HG02759 (cell line): ENCODE measurements around the gene ZFPL1.
A peak's percentile ranks its signal among the peaks of the same experiment; 100 is the strongest.
"Not testable (repeated sequence)": the region's sequence is repeated elsewhere in the genome, so short reads cannot be mapped to it uniquely, and the experiment has no call there.

ENCODE experiments used
- ATAC-seq: cut with Tn5 transposase; IDR thresholded peaks from one replicate; pipeline ENCODE4 v1.9.1; 2021; ENCODE audit warnings: mild to moderate bottlenecking, moderate library complexity; ENCODE audit not compliant: unreplicated experiment

The ZFPL1 gene

DNA sequence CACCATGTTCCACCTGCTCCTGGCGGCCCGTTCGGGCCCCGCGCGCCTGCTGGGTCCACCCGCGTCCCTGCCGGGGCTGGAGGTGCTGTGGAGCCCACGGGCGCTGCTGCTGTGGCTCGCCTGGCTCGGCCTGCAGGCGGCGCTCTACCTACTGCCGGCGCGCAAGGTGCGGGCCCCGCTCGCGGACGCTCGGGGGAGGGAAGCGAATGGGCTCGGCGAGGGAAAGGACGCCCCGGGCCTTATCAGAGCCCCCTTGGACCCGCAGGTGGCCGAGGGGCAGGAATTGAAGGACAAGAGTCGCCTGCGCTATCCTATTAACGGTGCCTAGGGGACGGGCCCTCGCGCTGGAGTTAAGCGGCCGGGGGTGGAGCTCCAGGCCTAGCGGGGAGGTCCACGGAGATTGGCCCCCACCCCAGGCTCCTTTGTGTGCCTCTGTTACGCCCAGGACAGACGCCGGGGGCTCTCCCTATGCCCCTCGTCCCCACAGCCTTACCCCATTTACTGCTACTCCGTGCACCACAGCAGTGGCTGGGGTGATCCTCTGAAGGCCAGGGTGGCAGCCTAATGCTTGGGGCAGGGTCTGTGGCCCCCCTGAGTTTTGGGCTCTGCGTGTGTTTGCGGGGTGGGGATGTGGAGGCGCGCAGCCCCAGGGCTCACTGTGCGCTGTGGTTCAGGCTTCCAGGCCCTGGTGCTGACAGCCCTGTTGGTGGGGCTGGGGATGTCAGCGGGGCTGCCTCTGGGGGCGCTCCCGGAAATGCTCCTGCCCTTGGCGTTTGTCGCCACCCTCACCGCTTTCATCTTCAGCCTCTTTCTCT, 28.7 kb downstream of the ZFPL1 start:
- ATAC-seq: peak; percentile 39

DNA sequence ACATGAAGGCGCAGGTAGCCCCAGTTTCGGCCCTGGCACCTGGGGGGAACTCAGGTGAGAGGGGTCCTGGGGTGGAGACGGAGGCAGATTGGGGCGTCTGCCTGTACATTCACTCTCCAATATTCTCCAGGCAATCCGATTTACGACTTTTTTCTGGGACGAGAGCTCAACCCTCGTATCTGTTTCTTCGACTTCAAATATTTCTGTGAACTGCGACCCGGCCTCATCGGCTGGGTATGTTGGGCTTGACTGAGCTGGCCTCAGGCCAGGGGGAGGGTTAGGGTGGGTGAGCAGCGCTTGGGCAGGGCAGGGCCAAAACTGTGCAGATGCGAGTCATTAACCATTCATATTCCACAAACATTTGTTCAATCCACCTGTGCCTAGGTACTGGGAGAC, 29.3 kb downstream of the ZFPL1 start:
- ATAC-seq: no peak

DNA sequence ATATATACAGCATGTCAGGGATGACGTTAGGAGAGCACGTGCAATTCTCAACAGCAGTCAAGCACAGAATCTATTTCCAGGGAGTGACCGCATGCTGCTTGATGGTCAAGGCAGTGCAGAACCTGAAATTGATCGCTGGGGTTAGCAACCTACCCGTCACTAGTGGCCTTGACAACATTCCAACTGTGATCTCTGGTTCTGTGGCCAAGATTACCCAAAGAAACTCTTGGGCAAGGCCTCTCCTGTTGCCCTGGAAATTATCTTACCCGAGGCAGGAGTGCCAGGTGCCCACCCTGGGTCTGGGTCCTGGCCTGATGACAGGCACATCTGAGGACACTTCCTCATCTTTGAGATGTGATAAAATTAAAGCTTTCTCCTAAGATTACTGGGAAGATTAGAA, 29.8 kb downstream of the ZFPL1 start:
- ATAC-seq: no peak

DNA sequence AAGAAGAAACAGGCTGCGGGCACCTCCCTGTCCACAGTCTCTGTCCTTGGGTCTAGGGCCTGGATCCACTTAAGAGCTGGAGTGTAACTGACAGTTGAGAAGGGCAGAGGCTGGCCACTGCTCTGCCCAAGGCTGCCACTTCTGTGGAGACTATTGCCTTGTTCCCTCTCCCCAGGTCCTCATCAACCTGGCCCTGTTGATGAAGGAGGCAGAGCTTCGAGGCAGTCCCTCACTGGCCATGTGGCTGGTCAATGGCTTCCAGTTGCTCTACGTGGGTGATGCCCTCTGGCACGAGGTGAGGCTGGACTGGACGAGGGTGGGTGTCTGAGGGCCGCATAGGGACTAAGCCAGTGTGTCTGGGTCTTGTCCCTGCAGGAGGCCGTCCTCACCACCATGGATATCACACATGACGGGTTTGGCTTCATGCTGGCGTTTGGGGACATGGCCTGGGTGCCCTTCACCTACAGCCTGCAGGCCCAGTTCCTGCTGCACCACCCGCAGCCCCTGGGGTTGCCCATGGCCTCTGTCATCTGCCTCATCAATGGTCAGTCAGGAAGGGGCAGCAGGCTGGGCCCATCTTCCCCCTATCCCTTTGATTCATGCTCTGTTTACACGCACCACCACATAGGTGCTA, 30.6 kb downstream of the ZFPL1 start:
- no peak for ATAC-seq

DNA sequence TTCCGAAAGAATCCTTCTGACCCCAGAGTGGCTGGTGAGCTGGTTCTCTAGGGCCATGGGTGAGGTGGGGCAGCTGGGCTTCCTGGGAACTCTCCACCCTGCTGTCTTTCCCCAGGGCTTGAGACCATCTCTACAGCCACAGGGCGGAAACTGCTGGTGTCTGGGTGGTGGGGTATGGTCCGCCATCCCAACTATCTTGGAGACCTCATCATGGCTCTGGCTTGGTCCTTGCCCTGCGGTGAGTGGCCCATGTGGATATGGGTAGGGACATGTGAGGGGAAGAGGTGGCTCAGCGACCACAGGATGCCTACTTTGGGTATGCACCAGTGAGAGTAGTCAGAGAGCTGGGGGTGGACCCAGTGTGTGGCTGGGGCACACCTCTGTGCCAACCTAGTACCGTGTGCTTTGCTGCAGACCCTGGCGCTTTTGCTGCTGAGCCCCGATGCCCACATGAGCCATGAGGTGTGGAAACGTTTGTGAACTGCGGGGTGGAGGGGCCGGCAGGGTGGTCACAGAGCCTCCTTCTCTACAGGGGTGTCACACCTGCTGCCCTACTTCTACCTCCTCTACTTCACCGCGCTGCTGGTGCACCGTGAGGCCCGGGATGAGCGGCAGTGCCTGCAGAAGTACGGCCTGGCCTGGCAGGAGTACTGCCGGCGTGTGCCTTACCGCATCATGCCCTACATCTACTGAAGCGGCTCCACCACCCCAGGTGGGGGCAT, 31.5 kb downstream of the ZFPL1 start:
- no peak for ATAC-seq

DNA sequence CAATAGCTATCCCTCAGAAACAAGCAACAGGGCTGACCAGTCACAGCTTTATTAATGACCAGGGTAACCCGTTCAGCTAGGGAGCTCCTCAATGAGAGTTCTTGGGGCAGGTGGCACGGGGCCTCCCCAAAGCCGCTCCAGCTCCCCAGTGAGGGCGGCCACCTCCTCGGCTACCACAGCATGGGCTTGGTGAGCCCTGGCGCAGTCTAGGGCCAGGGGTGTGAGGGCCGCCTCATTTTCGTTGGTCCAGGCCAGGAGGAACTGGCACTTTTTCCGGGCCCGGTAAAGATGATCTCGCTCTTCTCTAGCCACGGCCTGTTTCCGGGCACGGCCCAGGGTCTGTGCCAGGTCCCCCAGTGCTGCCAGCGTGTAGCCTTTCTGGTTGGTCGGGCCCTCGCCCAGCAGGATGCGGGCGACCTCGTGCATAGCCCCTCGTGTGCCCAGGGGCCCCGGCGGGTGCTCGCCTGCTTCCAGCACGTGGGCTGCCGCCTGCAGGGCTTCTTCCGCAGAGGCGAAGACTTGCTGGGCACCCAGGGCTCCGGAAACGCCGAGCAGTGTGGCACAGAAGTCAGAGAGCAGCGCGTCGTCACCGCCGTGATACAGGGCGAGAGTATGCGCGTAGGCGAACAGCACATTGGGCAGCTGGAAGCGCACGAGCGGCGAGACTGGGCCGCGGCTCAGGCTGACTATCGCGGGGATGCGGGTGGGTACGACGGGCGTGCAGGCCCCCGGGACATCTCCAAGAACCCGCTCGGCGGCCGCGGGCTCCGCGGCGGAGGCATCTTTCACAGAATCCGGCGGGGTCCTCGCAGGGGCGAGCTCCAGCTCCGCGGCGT, 32.6 kb downstream of the ZFPL1 start:
- ATAC-seq: no peak

DNA sequence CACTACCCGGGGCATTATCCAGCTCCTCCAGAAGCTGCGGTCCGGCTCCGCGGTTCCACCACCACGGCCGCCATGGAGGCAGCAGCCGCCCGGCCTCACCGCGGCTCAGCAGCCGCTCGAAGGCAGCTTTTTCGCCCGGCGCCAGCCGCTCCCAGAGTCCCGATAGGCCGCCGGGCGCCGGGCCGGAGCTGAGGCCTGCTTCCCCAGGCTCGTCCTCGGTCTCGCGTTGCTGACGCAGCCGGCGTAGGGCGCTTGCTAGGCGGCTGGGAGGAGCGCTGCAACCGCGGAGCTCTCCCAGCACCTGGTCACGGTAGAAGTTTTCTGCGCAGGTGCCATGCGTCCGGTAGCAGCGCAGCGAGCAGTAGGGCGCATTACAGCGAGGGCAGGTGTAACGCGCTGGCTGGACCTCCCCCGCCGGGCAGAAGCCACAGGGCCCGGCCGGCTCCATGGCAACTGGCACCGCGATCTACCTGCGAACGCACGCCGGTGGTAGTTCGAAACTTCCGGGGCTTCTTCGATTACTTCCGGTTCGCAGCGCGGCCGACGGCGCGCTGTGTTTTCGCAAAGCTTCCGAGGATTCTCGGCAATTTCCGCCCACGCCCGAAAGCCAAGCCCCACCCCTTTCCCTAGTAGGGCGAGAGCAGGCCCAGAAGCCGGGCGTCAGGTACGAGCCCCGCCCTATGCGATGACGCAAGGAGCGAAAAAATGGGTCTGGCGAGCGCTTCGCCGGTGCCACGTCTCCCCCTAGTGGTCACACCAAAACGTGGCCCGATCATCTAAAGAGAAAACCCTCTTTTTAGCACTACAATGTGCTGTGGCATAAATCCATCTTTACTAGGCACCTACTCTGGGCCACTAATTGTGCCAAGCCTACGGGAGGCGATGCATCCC, 33.4 kb downstream of the ZFPL1 start, which contains the start of gene ZNHIT2:
Gene ZNHIT2, minus strand, starts transcription at position 496 of the 891 bp plus-strand sequence. Its CDS starts 48 bp downstream, at position 448.
- ATAC-seq: peak; percentile 71

DNA sequence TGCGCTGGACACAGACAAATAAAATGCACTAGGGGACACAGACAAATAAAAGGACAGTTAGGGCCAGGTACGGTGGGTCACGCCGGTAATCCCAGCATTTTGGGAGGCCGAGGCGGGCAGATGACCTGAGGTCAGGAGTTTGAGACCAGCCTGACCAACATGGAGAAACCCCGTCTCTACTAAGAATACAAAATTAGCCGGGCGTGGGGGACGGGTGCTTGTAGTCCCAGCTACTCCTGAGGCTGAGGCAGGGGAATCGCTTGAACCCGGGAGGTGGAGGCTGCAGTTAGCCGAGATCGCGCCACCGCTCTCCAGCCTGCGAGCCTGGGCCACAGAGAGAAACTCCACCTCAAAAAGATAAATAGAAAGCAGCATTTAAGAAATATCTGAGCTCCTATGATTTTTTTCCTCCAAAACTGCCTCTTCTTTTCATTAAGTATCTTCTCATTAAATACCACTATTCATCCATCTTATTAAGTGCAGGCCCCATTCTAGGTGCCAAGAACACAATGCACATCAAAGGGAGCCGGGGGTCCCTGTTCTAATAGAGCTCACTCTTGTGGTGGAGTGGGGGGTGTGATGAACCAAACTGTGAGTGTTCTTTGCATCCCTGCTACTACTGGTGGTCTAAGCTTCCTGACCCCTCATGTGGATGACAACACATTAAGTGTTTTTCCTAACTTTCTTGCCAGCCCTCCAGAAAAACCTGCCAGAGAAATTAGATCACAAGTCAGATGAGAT, 34.2 kb downstream of the ZFPL1 start:
- no peak for ATAC-seq

DNA sequence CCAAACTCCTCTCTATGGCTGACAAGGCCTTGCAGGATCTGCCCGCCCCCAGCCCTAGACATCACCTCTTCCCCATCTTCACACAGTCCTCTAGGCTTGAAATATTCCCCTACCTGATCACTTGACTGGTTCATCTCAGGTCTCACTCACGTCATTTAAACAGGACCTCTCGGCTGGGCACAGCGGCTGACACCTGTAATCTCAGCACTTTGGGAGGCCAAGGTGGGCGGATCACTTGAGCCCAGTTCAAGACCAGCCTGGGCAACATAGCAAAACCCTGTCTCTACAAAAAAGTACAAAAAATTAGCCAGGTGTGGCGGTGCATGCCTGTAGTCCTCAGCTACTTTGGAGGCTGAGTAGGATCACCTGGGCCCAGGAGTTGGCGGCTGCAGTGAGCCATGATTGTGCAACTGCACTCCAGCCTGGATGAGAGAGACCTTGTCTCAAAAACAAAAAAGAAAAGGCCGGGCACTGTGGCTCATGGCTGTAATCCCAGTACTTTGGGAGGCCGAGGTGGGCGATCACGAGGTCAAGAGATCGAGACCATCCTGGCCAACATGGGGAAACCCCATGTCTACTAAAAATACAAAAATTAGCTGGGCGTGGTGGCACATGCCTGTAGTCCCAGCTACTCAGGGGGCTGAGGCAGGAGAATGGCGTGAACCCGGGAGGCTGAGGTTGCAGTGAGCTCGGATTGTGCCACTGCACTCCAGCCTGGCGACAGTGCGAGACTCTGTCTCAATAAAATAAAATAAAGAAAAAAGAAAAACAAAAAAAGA, 35.1 kb downstream of the ZFPL1 start:
- not testable (repeated sequence) for ATAC-seq

DNA sequence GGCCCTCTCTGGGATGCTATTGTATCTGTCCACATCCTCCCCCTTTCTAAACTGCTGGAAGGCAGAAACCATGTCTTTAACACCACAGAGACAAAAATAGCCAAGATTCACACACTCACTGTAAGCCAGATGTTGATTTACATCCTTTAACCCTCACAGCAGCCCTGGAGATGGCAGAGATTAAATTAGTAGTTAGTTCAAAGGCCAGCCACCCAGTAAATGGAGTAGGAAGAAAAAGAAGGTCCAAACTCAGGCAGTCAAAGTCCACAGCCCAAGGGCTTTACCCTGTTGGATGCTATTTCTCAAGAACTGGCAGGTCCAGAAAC, 35.6 kb downstream of the ZFPL1 start:
- no peak for ATAC-seq

DNA sequence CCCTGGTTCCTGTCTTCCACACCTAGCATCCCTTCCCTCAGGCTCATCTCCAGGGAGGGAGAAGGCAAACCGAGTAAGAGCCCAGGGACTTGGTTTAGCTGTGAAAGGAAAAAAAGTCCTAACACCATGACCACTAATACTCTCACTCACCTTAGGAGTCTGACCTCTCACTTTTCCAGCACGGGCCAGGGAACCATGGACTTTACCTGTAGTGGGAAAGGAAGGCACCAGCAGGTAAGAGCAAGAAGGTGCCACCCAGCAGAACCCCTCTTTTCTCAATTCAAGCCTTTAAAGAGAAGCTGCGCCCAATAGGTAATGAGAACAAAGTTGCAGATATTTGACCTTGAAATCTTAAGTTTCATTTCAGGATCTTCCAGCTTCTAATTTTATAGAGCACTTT, 36.8 kb downstream of the ZFPL1 start:
- ATAC-seq: no peak

DNA sequence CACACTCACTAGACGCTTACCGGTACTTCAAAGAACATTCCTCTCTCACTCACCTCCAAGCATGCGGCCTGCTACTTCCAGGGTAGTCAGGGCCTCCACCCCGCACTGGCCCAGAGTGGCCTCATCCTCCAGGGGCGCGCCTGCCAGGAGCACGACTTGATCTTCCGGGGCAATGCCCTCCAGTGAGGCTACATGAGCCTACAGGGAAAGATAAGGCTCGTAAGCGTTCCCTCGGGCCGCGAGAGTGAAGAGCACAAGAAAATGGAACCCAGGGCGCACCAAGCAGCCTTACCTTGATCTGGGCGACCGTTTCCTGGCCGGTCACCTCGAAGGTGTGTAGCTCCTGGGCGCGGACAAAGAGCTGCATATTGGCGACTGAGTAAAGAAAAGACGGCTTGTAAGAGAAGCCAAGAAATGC, 37.4 kb downstream of the ZFPL1 start:
- no peak for ATAC-seq

DNA sequence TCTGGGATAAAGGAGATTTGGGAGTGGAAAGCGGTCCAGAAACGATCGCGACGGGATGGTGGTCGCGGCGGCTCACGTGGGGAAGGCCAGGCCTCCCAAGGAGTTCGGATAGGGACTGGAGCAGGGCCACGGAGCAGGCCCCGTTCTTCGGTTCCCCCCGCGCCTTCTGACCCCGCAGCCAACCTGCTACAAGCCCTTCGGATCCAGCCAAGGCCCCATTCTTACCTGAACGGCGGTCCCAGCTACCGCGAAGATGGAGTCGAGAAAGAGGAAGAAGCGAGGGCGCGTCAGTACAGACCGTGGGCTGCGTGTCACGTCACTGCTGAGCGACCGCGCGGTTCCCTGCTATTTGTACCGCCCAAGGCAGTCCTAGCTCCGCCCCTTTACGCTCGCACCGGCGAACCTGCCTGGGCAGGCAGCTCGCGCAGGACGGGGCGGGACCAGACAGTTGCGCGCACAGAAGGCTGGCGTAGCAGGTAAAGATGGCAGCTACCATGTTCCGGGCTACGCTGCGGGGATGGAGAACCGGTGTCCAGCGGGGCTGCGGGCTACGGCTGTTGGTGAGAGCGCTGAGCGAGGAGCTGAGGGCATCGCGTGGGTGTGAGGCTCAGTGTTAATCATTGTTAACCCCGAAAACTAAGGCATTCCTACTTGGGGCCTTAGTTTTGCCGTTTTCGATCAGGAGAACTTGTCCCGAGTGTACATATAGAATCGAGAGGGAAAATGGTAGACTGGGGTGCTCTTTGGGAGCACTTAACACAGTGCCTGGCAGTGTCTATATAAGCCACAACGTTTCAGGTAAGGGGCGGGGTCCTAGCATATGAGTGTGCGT, 38.1 kb downstream of the ZFPL1 start, which contains the start of the genes FAU and MRPL49:
Gene FAU, minus strand, starts transcription at position 270 of the 832 bp plus-strand sequence. CDS start 321 bp downstream, outside the sequence.
Gene MRPL49, plus strand, starts transcription at position 457 of the 832 bp plus-strand sequence. Its CDS starts 26 bp downstream, at position 483.
- ATAC-seq: peak; percentile 72

DNA sequence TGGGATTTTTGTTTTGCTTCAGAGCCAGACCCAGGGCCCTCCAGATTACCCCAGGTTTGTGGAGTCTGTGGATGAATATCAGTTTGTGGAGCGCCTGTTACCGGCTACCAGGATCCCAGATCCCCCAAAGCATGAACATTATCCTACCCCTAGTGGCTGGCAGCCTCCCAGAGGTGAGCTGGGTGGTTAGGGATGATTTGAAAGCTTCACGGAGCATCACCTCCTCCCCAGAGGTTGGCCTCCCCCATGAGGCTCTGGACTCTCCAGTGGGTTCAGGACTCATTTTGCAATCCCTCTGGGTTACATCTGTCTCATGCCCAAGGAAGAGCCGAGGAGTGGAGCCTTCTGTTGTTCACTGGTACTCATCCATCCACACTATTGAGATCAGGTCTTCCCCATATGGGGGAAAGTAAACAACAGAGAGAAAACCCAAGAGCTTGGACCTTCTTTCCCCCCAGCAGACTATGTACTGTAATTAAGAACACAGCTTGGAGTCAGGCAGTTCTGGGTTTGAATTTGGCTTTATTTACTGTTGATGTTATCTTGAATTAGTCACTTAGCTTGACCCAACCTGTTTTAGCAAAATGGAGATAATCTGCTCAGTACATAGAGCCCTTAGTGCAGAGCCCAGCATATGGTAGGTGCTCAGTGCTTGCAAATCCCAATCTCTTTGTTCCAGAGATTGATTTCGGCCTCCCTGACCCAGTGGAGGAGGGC, 40.6 kb downstream of the ZFPL1 start:
- no peak for ATAC-seq

DNA sequence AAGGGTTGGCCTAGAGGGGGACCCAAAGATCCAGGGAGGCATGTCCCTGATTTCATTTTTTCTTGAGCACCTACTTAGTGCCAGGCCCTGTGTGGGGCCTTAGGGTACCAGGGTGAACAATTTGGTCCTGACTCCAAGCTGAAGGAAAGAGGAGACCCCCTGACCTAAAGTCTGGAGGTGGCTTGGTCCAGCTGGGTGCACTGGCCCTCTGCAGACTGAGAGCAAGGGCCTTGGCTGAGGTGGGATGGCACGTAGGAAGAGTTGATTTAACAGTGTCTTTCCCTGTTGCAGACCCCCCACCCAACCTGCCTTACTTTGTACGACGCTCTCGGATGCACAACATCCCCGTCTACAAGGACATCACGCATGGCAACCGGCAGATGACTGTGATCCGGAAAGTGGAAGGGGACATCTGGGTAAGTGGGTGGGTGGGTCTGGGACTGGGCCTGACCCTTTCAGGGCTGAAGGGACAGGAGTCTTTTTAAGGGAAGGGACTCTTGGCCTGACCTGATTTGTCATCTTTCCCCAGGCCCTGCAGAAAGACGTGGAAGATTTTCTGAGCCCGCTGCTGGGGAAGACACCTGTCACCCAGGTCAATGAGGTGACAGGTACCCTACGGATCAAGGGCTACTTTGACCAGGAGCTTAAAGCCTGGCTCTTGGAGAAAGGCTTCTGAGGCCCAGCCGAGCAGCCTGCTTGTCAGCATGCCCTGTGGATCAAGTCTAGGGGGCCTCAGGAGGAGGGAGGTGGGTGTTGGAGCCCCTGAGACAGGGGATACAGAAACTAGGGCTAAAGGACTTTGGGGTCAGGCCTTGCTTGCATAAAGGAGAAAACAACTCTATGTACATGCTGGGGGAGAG, 41.4 kb downstream of the ZFPL1 start:
- no peak for ATAC-seq
